NK-92 (cell line): ENCODE measurements around the gene SPDL1.

Experiments used
- DNase-seq: peaks from one replicate; lab custom pipeline; 2025; ENCODE audit not compliant: unreplicated experiment; lab: John Stamatoyannopoulos, UW

The SPDL1 gene

GRCh38 chr5:169583424-169584220, at the start of gene SPDL1:
SPDL1 (plus strand) TSS chr5:169583773; CDS start chr5:169588417, 4,644 bp downstream.
- peak; percentile 71 for DNase-seq

- no peak for DNase-seq
Observed at GRCh38 chr5:169534311-169534880, 49.2 kb upstream of the SPDL1 start.

DNA sequence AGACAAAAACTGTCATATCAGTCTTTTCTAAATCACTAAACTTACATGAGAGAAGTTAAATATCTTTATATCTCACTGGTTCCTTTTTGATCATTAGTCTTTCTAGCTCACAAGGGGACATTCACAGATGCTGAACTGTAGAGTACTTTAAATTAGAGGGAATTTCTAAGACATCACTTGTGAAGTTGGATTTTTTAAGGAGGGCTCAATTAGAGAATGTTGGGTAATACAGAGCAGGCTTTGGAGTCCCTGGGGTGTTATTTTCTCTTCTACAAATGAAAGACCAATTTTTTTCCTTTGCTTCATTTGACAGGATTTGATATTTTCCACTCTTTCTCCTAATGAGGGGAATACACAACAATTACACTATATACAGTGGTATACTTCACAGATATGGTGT, 48.6 kb upstream of the SPDL1 start:
- no peak for DNase-seq

DNA sequence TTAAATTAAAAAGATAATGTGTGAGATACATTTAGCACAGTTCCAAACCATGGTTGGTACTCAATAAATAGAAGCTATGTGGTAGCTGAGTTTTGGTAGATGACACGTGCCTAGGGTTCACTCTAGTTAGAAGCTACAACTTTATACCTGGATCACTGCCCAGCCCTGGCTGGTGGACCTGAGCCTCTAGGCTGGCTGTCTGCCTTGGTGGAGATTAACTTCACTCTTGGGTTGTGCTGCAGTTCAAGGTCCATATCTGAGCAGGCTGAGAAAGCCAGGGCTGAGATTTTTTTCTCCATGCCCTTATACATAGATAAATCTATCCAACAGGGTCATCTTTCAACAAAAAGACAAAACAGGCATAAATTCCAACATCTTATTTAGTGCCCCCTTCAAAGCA, 44.6 kb upstream of the SPDL1 start:
- DNase-seq, result no peak

- DNase-seq, result no peak
Observed at GRCh38 chr5:169542811-169543210, 40.8 kb upstream of the SPDL1 start.

GRCh38 chr5:169544264-169544950, 39.2 kb upstream of the SPDL1 start:
- no peak for DNase-seq

DNA sequence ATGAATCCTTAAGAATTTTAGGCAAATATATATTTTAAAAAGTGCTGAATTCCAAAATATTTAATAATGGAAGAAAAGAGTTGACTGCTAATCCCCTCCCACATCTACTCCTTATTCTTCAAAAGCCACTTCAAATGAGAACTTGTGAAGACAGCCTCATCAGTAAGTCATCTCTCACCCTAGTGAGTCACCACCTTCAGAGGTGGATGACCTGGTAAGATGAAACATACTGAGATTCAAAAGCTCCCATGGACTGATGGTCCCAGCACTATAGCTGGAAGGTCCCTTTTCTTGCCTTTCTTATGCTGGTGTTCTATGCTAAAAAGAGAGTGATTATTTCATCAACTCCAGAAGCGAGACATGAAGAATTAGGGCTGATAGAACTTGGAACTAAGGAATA, 37.8 kb upstream of the SPDL1 start:
- no peak for DNase-seq

GRCh38 chr5:169546346-169546745, 37.2 kb upstream of the SPDL1 start:
- no peak for DNase-seq

GRCh38 chr5:169547508-169547907, 36.1 kb upstream of the SPDL1 start:
- DNase-seq, result no peak

GRCh38 chr5:169548315-169548714, 35.3 kb upstream of the SPDL1 start:
- DNase-seq, result no peak

GRCh38 chr5:169549453-169550100, 34.0 kb upstream of the SPDL1 start:
- DNase-seq, result no peak

- no peak for DNase-seq
Observed at GRCh38 chr5:169550227-169550626, 33.3 kb upstream of the SPDL1 start.

DNA sequence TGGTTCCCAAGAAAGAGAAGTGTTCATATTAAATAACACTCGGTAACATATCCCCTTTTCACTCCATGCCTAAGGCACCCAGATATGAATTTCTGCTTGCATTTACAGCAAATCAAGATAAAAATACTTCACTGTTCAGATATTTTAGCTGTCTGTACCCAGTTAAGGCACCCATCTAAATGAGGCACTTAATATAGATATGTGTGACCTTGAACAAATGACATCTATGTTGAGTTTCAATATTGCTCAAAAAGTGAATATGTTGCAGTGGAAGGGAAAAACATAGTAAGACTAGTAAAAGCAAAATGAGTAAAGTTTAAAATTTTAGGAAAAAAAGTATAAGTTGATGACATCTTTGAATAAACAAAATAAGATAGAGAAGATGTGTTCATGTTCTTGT, 32.4 kb upstream of the SPDL1 start:
- DNase-seq, result no peak

GRCh38 chr5:169551696-169552095, 31.9 kb upstream of the SPDL1 start:
- DNase-seq, result no peak

GRCh38 chr5:169554251-169554650, 29.3 kb upstream of the SPDL1 start:
- no peak for DNase-seq

GRCh38 chr5:169557838-169558237, 25.7 kb upstream of the SPDL1 start:
- no peak for DNase-seq

DNA sequence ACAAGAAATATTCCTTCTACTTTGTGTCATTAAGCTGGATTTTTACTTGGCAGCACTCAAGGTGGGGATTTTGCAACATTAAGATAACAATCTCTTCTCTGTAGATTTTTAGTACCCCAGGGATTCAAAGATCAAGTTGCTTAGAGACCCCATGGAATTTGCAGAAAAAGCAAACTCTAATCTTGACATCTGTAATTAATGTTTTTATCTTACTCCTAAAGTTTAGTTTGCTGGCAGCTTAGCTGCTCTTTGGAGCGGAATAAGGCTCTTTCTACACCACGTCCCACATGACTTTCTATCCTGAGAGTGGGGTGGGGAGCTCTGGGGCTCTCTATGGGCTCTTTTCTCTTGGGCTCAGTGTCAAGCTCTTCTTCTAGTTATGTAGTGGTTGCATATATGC, 21.7 kb upstream of the SPDL1 start:
- DNase-seq, result no peak

- no peak for DNase-seq
Observed at GRCh38 chr5:169563369-169563768, 20.2 kb upstream of the SPDL1 start.

DNA sequence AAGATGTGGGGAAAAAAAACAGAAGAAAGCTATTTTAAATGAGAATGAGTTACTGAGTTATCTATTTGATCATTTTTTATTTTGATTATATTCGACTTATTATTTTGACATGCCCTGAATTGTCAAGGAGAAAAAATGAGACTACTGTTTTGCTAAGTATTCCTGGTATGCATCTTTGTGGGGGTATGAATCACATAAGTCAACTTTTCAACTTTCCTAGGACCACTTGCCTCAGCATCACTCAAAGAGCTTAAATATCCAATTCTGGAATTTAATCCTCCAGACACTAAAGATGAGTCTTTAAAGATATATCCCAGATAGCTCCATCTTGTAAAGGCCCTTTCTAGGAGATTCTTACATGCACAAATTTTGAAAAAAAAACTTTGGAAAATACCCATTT, 17.4 kb upstream of the SPDL1 start:
- no peak for DNase-seq

DNA sequence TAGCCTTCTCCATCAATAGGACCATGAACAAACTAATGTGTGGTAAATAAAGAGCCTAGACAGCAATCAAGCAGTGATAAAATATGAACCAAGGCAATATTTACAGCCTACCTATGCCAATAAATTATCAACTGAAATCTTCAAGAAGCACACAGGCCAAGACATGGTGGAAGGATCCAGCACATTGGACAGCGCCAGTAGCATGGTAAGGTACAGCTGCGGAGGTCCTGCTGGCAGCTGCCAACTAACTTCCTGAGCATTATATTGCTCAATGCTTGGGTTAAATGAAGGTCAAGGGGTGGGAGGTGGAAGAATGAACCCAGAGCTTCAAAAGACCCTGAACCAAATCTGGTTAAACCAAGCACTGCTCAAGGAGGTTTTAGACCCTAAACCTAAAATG, 16.5 kb upstream of the SPDL1 start:
- no peak for DNase-seq

GRCh38 chr5:169569513-169569912, 14.1 kb upstream of the SPDL1 start:
- DNase-seq, result no peak

GRCh38 chr5:169571355-169571754, 12.2 kb upstream of the SPDL1 start:
- no peak for DNase-seq
